Right forelimb (tissue), 1 donor: Measurements from ENCODE around the gene SH3RF3.
"Not testable (repeated sequence)": the region's sequence is repeated elsewhere in the genome, so short reads cannot be mapped to it uniquely, and the experiment has no call there.

Experiments
- DNase-seq: peaks from one replicate; pipeline ENCODE4 v3.0.0-alpha.2; 2018

SH3RF3 gene

DNA sequence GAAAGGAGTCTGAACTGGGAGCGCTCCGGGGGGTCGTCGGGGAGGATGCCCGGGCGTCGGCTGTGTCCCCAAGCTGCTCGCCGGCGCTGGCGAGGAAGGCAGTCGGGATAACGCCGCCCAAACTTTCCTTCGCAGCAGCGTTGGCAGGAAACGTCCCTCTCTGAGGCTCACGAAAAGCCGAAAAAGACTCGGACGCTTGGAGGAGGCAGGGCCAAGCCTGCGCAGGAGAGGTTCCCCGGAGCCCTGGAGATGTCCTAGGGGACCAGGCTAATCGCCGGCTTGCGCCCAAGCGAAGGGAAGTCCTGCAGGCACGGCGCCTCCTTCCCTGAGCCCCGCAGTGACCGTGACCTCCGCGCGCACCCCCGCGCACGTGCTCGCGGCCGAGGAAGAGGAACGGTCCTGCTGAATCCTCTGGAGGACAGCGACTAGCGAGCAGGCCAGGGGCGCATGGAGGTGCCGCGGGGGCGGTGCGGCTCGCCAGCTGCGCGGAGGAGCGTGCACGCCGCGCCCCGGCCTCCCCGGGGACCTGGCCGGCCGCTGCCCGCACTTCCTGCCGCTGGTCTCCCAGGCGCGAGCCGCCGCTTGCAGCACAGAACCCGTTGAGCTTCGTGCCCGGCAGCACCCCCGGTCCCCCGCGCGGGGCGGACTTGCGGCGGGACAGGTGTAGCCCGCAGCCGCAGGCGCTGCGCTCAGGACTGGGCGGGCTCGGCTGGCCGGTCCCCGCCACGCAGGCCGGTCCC, at the start of gene SH3RF3:
Gene SH3RF3 (plus strand): TSS at position 590 of the 740 bp plus-strand sequence.
- DNase-seq: peak; percentile 64

DNA sequence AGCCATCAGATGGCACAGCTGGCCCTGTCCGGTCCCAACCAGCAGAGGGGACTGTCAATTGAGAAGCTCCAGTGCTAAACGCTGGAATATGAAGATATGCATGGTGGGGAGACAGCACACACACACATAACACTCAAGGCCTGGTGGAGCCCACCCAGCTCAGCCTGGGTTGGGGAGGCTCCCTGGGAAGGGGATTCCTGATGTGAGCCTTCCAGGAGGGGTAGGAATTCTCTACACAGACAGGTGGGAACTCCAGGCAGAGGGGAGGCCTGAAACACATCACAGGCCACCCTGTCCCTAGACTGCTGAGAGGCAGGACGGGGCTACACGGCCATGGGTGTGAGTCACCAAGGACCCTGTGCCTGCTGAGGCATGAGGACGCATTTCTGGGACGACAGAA, 49.4 kb upstream of the SH3RF3 start:
- no peak for DNase-seq

DNA sequence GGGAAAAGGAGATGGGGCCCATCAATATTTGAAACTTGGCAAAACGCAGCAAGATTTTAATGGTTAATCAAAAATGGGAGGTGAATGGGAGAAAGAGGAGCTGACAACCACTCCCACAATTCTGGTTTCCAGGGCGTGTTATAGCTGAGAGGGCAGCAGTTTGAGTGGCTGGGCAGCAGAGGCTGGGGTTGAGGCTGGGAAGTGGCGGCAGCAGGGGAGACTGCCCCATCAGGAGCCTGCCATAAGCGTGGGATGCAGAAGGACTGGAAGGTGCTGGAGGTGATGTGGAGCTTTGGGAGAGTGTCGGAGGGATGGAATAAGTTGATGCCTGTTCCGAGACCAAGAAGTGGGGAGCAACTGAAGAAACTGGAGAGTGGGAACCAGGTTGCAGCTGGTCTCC, 48.9 kb upstream of the SH3RF3 start:
- DNase-seq: no peak

DNA sequence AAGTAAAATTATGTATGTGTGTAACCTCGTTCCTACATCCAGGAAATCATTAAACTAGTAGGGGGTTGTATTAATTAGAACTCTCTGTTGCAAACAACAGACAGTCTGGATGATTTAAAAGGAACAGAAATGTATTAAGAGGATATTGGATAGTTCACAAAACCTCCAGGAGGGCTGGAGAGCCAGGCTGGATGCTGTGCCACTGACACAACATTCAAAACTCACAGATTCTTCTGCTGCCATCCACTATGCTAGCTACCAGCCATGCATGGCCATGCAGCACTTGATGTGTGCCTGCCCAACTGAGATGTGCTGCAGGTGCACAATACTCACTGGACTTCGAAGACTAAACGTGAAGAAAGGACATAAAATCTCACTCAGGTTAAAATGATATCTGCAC, 48.2 kb upstream of the SH3RF3 start:
- DNase-seq: no peak

DNA sequence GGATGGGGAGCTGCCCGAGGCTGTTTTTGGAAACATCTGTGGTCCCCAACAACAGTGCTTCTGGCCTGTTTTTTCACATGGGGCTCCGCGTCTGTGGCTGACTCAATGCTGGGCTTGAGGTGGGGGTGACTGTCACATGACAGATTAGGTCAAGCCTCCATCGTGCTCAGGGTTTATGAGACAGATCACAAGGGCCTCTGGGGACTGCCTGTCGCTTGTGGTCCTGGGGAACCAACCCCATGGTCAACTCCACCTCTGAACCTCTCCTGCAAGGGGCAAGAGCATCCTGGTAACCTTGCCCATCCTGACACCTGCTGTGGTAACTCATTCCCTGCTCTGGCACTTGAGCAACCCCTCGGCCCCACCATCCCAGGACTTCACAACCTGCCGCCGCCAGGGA, 47.6 kb upstream of the SH3RF3 start:
- no peak for DNase-seq

DNA sequence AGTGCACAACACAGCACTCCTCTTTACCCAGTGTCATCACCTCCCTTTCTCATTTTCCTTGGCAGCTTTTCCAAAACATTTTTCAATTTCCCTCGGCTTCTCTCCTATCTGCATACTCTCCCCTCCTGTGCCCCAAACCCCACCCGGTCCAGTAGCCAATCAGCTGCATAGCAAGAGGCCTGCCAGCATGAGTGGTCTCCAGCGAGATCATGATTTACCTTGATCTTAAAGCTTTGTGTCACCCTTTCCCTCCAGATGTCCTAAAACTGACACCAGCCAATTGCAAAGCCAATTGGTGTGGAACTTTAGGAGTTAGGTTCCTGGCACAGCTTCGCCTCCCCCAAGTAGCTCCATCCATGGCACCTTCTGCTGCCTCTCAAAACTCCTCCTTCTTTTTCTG, 45.2 kb upstream of the SH3RF3 start:
- DNase-seq: no peak

DNA sequence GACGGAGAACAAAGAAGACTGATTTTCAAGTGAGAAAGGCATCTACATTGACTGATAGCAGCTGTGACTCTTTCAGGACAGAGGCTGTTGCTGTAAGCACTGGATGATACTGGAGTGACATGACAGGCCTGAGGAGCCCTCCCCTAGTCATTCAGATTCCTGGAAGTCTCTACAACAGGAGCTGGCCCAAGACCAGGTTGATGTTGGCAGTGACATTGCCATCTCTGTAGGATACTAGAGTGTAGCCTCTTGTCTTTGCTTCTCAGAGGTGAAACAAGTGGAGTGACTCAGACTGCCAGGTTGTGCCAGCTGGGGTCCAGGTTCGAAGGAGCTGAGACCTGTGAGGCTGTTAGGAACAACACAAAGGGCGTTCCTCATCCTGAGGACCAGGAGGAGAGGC, 44.7 kb upstream of the SH3RF3 start:
- DNase-seq: no peak

DNA sequence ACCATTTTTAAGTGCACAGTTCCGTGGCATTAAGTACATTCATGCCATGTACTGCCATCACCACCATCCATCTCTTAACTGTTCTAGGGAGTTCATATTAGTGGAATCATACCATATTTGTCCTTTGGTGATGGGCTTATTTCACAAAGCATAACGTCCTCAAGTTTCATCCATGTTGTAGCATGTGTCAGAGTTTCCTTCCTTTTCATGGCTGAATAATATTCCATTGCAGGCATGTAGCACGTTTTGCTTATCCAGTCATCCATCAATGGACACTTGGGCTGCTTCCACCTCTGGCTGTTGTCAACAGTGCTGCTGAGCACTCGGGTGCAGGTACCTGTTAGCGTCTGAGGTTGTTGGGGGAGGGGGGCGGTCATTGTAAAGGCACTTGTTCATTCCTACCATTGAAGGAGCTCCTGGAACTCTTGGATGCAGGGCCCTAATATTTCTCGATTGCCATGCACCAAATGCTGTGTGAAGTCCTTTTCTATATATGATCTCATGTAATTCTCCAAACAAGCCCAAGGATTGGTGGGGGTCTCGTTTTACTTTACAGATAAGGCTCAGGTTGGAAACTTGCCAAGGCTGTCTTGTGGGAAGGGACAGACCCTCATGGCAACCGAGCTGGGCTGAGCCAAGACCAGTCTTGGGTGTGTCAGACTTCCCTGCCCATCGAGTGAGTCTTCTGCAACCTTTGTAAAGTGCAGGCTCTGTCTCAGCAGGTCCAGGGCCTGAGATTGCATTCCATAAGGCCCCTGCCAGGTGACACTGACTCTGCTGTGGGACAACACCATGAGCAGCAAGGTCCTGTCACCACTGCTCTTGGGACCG, 42.9 kb upstream of the SH3RF3 start:
- no peak for DNase-seq

DNA sequence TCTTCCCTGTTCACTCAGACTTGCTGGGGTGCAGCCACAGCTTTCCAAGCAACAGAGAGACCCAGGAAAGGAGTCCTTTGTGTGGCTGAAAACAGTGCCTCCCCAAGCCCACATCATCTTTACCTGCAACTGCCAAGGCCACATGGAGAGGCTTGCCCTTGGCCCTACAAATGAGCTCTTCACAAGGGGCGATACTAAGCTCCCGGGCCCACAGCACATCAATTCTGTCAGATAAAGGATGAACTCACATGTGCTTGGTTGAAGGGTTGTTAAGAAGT, 42.3 kb upstream of the SH3RF3 start:
- DNase-seq: no peak

DNA sequence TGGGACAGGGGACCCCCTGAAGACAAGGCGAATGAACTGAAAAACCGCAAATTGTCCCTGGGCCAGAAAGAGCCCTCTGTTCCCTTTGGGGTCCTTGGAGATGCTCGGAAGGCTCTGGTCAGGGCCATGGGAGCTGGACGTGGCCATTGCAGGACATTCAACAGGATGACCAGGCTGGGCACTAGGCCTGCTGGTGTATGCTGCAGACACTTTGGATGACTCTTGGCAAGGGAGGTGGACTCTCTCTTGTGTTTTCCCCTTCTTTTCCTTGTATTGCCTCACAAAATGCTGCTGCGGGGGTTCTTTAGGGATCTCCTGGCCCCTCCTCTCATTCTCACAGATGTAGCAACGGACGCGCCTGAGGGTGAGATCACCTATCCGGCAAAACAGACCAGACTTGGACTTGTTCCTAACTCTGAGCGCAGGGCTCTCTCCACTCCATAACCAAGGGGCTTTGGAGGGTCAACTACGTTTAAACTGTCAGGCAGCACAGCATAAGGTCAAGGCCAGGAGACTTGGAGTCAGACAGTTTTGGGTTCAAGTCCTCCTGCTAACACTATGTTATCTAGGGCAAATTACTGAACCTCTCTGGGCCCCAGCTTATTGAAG, 41.8 kb upstream of the SH3RF3 start:
- no peak for DNase-seq

DNA sequence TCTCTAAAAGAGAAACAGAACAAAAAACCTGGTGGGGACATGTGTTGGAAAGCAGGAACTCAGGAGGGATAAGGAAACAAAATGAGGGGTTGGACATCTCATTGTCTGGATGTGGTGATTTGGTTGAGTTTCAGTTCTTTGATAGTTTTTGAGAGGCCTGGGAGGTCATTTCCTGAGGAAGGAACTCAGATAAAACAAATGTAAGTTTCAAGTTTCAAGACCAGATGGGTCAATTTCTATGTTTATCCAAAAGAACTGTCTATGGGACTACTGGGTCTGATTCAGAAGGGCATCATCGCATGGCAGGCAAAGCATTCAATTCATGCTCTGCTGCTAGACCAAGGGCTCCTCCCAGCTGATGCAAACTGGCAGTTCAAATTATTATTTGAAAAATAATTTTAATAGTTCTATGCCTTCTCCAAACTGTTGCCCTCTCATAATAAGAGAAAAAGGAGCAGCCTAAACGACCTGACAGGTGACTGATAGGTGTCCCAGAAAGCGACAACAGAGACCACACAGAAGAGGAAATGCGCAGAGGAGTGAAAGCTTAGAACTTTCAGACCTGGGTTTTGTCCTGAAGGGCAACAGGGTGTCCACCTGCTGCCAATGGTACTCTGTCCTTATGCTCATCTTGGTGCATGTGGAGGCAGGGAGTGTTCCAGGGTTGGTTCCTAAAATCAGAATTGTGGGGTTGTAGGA, 39.3 kb upstream of the SH3RF3 start:
- no peak for DNase-seq

DNA sequence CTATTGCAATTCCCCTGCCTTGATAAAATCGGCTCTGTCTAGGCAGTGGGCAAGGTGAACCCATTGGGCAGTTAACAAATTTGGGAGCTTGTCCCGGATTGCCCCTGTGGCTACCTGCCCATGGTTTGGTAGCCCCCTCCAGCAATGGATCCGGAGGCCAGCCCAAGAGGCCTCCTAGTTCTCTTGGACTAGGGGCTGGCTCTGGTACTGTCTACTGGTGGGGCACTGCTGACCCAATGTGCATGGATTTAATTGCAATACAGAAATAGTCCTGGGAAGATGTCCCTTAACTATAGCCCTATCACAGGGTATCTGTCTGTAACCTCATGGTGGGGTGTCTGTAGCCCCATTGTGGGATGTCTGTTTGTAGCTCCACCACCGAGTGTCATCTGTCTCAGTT, 37.5 kb upstream of the SH3RF3 start:
- no peak for DNase-seq

DNA sequence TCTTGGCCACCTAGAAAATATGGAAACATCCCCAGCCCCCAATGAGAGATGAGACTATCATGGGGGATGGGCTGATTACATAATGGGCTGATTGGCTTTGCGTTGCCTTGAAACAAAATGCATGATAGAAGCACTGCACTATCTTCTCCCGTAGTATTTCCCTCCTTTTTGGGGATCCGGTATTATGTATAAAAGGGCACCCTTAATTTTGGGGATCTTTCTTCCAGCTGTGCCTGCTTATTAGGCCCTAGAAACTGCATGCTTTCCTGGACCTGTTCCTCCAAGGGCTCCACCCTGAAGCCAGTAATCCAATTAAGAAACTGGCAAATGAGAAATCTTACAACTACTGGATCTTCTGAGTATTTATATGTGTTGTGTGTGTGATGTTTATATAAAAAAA, 34.9 kb upstream of the SH3RF3 start:
- DNase-seq: no peak

DNA sequence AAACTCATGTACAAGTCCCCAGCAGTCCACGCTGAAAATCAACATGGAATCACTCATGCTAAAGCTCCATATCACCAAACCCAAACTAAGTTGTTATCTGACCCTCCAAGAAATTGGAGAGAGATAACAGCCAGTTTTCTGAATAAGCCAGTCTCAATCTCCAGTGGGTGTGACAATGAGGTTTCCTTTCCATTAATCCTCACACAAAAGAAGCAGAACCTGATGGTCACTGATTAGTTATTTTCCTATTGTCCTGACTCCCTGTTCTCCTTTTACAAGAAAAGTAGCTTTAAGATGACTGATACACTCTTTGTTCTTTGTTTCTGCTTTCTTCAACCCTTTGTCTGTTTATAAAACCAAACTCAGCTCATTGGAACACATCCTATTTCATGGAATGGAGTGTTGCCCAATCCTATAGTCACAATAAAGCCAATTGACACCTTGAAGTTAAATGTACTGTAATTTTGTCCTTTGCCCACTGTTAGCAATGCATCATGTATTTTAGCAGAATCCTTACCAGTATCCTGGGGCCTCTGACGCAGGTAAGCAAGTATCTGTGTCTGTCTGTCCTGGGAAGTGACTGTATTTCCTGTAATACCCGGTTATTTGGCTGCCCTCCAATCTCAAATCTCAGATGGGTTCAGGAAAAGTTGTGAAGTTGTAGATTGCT, 30.6 kb upstream of the SH3RF3 start:
- DNase-seq: no peak

DNA sequence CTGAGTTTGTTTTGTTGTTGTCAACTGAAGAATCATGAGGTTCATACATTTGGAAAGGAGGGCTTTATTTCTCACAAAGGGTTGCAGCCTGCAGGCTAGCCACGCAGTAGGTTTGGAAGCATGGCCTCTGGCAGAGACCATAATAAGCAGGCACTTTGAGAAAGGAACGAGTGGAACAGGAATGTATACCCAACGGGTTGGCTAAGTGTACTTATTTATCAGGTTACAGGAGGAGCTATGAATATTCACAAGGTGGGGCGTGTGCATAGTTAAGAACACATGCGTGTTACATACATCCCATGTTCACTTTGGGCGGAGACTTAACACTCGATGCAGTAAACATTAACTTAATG, 30.1 kb upstream of the SH3RF3 start:
- no peak for DNase-seq

DNA sequence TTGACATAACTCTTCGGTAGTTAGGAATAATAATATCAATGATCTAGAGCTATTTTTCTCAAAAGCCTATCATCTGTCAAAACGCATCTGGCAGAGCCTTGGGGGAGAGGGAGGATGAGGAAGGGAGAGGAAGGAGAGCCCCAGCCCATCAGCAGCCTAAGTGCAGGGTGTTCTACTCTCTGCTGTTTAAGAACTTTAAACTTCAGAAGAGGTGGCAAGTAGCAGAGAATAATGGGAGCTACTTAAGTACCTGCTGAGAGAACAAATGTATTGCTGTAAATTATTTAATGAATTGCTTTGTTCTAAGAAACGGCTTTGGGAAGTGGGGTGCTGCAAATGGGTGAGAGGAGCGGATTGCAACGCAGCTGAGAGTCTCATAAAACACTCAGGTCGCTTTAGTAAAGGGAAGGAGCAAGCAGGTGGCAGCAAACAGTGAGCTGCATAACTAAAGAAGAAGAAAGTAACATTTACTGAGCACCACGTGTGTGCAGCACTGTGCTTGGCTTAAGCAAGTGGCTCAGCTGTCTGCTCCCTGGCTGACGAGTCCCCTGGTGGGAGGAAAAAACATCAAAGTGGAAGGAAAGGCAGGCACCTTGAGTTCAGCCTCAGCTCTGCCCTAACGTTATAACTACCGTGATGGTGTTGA, 26.3 kb upstream of the SH3RF3 start:
- no peak for DNase-seq

DNA sequence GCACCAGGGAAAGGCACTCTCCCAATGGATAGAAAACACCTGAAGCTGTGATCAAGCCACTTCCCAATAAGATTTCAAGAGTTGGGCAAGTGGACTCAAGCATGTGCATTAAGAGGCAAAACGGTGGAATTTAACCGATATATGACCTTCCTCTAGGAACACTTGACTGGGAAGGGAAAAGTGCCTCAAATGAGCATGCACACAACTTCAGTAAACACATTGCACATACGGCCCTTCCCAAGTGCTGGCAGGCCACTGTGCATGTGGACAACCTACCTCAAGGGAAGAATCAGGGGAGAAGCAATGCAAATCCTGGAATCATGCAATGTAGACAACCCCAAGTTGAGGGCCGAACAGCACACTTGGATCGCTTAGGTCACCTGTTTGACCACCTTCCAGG, 23.9 kb upstream of the SH3RF3 start:
- DNase-seq: no peak

DNA sequence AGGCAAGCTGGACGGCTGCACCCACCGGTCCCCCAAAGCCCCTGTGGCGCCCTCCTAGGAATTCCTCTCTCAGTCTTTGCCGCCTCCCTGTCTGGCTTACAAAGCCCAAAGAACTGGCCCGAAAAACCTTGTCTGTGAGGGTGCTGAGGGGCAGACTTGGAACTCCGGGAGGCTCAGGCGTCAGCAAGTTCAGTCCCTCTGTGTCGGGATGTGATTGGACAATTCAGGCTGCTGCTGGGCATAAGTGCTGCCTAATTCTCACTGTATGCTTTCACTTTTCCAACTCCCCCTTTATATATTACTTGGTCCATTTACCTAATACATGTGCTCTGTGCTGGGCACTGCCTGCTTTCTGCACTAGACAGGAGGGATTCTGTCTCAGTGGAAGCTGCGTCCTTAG, 20.3 kb upstream of the SH3RF3 start:
- DNase-seq: no peak

DNA sequence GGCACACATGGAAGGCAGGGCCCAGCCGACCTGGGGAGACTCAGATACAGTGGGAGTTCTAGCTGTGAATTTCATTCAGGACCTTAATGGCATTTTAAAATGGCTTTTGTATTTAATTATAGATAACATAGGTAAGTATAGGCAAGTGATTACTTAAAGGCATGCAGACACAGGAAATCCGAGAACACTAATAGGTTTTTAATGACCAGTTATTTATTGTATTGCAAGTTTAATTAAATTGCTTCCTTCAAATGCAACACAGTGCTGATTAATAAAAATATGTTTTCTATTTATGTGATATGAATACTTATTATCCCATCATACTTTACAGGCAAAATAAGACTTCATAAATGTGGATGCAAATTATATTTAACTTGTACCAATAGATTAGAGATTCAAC, 19.7 kb upstream of the SH3RF3 start:
- DNase-seq: no peak

DNA sequence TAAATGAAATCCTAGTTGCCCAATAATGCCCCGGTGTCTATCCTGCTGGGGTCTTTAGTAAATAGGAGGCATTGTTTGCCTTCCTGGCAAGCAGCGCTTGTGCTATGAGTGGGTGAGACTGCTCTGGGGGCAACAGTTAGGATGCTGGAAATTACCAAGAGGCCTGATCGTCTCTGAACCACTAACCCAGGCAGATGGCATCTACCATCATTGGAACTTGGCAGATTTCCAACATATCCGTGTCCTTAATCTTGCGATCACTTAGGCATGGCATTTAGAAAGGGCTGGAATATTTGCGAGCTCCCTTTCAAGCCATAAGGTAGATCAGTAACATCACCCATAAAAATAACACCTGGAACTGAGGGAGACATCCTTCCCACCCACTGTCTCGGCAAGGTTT, 18.8 kb upstream of the SH3RF3 start:
- no peak for DNase-seq

DNA sequence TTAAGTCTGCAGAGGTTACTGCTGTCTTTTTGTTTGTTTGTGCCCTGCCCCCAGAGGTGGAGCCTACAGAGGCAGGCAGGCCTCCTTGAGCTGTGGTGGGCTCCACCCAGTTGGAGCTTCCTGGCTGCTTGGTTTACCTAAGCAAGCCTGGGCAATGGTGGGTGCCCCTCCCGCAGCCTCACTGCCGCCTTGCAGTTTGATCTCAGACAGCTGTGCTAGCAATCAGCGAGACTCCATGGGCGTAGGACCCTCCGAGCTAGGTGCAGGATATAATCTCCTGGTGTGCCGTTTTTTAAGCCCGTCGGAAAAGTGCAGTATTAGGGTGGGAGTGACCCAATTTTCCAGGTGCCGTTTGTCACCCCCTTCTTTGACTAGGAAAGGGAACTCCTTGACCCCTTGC, 11.8 kb upstream of the SH3RF3 start:
- DNase-seq: not testable (repeated sequence)

DNA sequence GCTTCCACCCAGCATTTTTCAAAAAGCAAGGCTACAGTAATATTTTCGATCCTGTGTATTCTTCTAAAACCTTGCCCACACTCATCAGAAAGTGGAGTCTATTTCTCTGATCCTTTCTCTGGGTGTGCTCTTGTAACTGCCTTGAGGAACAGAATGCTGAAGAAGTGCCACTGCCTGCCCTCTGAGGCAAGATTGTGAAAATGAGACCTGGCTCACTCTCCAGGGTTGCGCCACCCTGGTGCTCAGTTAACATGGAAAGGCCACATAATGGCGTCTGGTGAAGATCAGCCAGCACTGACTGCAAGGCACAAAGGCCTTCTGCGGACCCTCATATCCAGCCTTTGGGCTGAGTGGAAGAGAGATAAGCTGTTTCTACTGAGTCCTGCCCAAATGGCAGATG, 11.2 kb upstream of the SH3RF3 start:
- no peak for DNase-seq

DNA sequence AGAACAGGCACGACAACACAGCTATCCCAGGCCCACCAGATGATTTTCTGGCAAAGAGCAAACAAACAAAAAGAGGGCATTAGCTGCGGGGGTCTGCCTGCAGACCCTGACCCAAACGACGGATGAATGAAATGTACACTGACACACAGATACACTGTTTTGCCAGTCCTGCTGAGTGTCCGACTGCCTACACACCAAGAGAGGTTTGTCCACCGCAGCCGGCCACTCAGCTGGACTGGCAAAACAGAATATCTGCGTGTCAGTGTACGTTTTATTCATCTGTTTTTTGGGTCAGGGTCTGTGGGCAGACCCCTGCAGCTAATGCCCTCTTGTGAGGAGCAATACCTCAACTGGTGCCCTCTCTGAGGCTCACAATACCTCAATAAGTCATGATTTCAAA, 10.7 kb upstream of the SH3RF3 start:
- no peak for DNase-seq
